MG63 (cell line): ENCODE measurements around the gene FER. TPM values are rescaled to one million over a fixed set of nuclear protein-coding genes. Genes with fewer than 3 reads are reported as not detected.
"Not testable (repeated sequence)": the region's sequence is repeated elsewhere in the genome, so short reads cannot be mapped to it uniquely, and the experiment has no call there.

Experiments
- DNase-seq: peaks from one replicate; pipeline ENCODE4 v3.0.0-alpha.2; 2020
- H3K27me3 ChIP-seq: fragments of 250-450 bp; sonication (Bioruptor Pico); 2 replicates; pipeline ENCODE4 v1.5.1; 2020; ENCODE audit warnings: mild to moderate bottlenecking, moderate library complexity
- H3K36me3 ChIP-seq: fragments of 250-450 bp; sonication (Bioruptor Pico); 2 replicates; pipeline ENCODE4 v1.5.1; 2020; ENCODE audit warnings: mild to moderate bottlenecking, moderate library complexity
- H3K4me3 ChIP-seq: fragments of 250-450 bp; sonication (Bioruptor Pico); 2 replicates; pipeline ENCODE4 v1.5.1; 2020; ENCODE audit warnings: mild to moderate bottlenecking, moderate library complexity
- H3K9me3 ChIP-seq: fragments of 250-450 bp; sonication (Bioruptor Pico); 2 replicates; pipeline ENCODE4 v1.5.1; 2020; ENCODE audit warnings: mild to moderate bottlenecking, moderate library complexity
- total RNA-seq: library from RNA; depleted of rRNA; stranded (reverse); fragments of >200 nt; shearing (Covaris generic); gene quantifications from 2 replicates; pipeline ENCODE4 v1.2.3, GENCODE V29; 2014; ENCODE audit warnings: low replicate concordance

FER gene
- total RNA-seq, 1 experiment from 2014 or later, result 5.9 TPM

- Histone ChIP-seq H3K36me3 (peaks cover 7% of the 10 kb centered on the region), H3K4me3 (no peak overlapping the region), H3K27me3 (no peaks in the 10 kb centered on the region), H3K9me3 (peaks cover 3% of the 10 kb centered on the region; the same call in 1 of the 2 replicates)
- DNase-seq, result no peak
These were observed 25.6 kb downstream of the FER start for GRCh38 chr5:108773330-108773729.

- H3K36me3 ChIP-seq, H3K4me3 ChIP-seq, H3K9me3 ChIP-seq, DNase-seq, H3K27me3 ChIP-seq: not testable (repeated sequence)
These were observed 26.4 kb downstream of the FER start for GRCh38 chr5:108774079-108774478.

GRCh38 chr5:108777582-108777981 is 29.9 kb downstream of the FER start:
- not testable (repeated sequence) for DNase-seq, H3K9me3 ChIP-seq, H3K36me3 ChIP-seq, H3K27me3 ChIP-seq, H3K4me3 ChIP-seq

GRCh38 chr5:108784577-108784976 is 36.9 kb downstream of the FER start:
- Histone ChIP-seq H3K36me3 (peaks cover 21% of the 10 kb centered on the region), H3K9me3 (peaks cover 17% of the 10 kb centered on the region)
- H3K4me3 ChIP-seq, H3K27me3 ChIP-seq, DNase-seq: not testable (repeated sequence)

GRCh38 chr5:108786806-108787483 is 39.2 kb downstream of the FER start:
- no peaks in the 10 kb centered on the region for H3K27me3 ChIP-seq
- no peak overlapping the region for H3K4me3 ChIP-seq
- peaks cover 17% of the 10 kb centered on the region for H3K9me3 ChIP-seq
- no peak for DNase-seq
- H3K36me3 ChIP-seq, result peaks cover 21% of the 10 kb centered on the region

- Histone ChIP-seq H3K9me3 (peaks cover 18% of the 10 kb centered on the region), H3K36me3 (peaks cover 22% of the 10 kb centered on the region), H3K4me3 (no peak overlapping the region), H3K27me3 (no peaks in the 10 kb centered on the region)
- DNase-seq, result peak; percentile 74
These were observed 40.4 kb downstream of the FER start for GRCh38 chr5:108788142-108788541.

GRCh38 chr5:108793207-108793606 is 45.5 kb downstream of the FER start:
- DNase-seq, result no peak
- Histone ChIP-seq H3K9me3 (peaks cover 5% of the 10 kb centered on the region; the same call in 1 of the 2 replicates), H3K27me3 (no peaks in the 10 kb centered on the region), H3K36me3 (peaks cover 4% of the 10 kb centered on the region), H3K4me3 (no peak overlapping the region)

- not testable (repeated sequence) for H3K9me3 ChIP-seq, H3K27me3 ChIP-seq, H3K36me3 ChIP-seq, H3K4me3 ChIP-seq, DNase-seq
These were observed 46.7 kb downstream of the FER start for GRCh38 chr5:108794349-108794748.

GRCh38 chr5:108797396-108797795 is 49.7 kb downstream of the FER start:
- Histone ChIP-seq H3K27me3 (no peaks in the 10 kb centered on the region), H3K36me3 (peaks cover 13% of the 10 kb centered on the region), H3K4me3 (no peak overlapping the region), H3K9me3 (peaks cover 5% of the 10 kb centered on the region; the same call in 1 of the 2 replicates)
- DNase-seq, result no peak

- Histone ChIP-seq H3K9me3 (peaks cover 6% of the 10 kb centered on the region), H3K27me3 (no peaks in the 10 kb centered on the region), H3K4me3 (no peak overlapping the region), H3K36me3 (peaks cover 18% of the 10 kb centered on the region)
- DNase-seq, result no peak
These were observed 50.3 kb downstream of the FER start for GRCh38 chr5:108797986-108798385.

GRCh38 chr5:108798513-108799265 is 51.0 kb downstream of the FER start:
- Histone ChIP-seq H3K27me3 (no peaks in the 10 kb centered on the region), H3K4me3 (no peak overlapping the region), H3K9me3 (peaks cover 11% of the 10 kb centered on the region), H3K36me3 (peaks cover 19% of the 10 kb centered on the region)
- no peak for DNase-seq

GRCh38 chr5:108801301-108801700 is 53.6 kb downstream of the FER start:
- no peak for DNase-seq

GRCh38 chr5:108801776-108802175 is 54.1 kb downstream of the FER start:
- H3K4me3 ChIP-seq, result no peak overlapping the region
- peak; percentile 76 for DNase-seq

More at GRCh38 chr5:108801301-108801700, 53.6 kb downstream of the FER start:
- H3K27me3 ChIP-seq, result no peaks in the 10 kb centered on the region
- H3K9me3 ChIP-seq, result peaks cover 18% of the 10 kb centered on the region
- no peak overlapping the region for H3K4me3 ChIP-seq
- peaks cover 19% of the 10 kb centered on the region for H3K36me3 ChIP-seq

GRCh38 chr5:108810717-108811116 is 63.0 kb downstream of the FER start:
- no peak overlapping the region for H3K4me3 ChIP-seq
- DNase-seq, result no peak
- peaks cover 7% of the 10 kb centered on the region; the same call in 1 of the 2 replicates for H3K36me3 ChIP-seq
- no peaks in the 10 kb centered on the region for H3K27me3 ChIP-seq
- peaks cover 12% of the 10 kb centered on the region for H3K9me3 ChIP-seq

More at GRCh38 chr5:108801776-108802175, 54.1 kb downstream of the FER start:
- Histone ChIP-seq H3K36me3 (peaks cover 19% of the 10 kb centered on the region), H3K9me3 (peaks cover 18% of the 10 kb centered on the region), H3K27me3 (no peaks in the 10 kb centered on the region)

- Histone ChIP-seq H3K36me3 (peaks cover 7% of the 10 kb centered on the region; the same call in 1 of the 2 replicates), H3K27me3 (no peaks in the 10 kb centered on the region), H3K4me3 (no peak overlapping the region), H3K9me3 (peaks cover 10% of the 10 kb centered on the region)
- no peak for DNase-seq
These were observed 66.0 kb downstream of the FER start for GRCh38 chr5:108813673-108814072.

- peaks cover 2% of the 10 kb centered on the region; the same call in 1 of the 2 replicates for H3K36me3 ChIP-seq
- H3K4me3 ChIP-seq, result no peak overlapping the region
These were observed 66.9 kb downstream of the FER start for GRCh38 chr5:108814551-108814950.

GRCh38 chr5:108818613-108819272 is 71.0 kb downstream of the FER start:
- Histone ChIP-seq H3K4me3 (no peak overlapping the region), H3K36me3 (no peaks in the 10 kb centered on the region), H3K9me3 (no peaks in the 10 kb centered on the region; the same call in 1 of the 2 replicates), H3K27me3 (no peaks in the 10 kb centered on the region)
- DNase-seq, result no peak

More at GRCh38 chr5:108814551-108814950, 66.9 kb downstream of the FER start:
- Histone ChIP-seq H3K27me3 (no peaks in the 10 kb centered on the region), H3K9me3 (peaks cover 6% of the 10 kb centered on the region)
- no peak for DNase-seq
